ENCODE data around the gene PPFIA2.

- TF ChIP-seq CTCF (IDR thresholded peaks at IDR 0.05) (no peak), POLR2A (IDR thresholded peaks at IDR 0.05) (no peak), POLR2AphosphoS5 (IDR thresholded peaks at IDR 0.05) (no peak), EP300 (IDR thresholded peaks at IDR 0.05) (no peak)
These were observed 388.7 kb downstream of the PPFIA2 start for GRCh38 chr12:81370456-81370855.

All from suprapubic skin (tissue), 4 donors.